HEK293 (cell line): ENCODE data around the gene ERO1B.

ENCODE experiments used
- CTCF ChIP-seq: fragments of 450-650 bp; formaldehyde crosslinking; IDR thresholded peaks from 2 replicates; pipeline ENCODE4 v1.5.1; 2016; ENCODE audit warnings: missing biosample characterization, missing genetic modification characterization
- REST ChIP-seq: fragments of 450-650 bp; formaldehyde crosslinking; IDR thresholded peaks from 2 replicates; pipeline ENCODE4 v1.5.1; 2016; ENCODE audit warnings: missing biosample characterization, missing genetic modification characterization
- YY1 ChIP-seq: fragments of 450-650 bp; formaldehyde crosslinking; IDR thresholded peaks from 2 replicates; pipeline ENCODE4 v1.5.1; 2018; ENCODE audit warnings: missing biosample characterization, missing genetic modification characterization
- ZEB2 ChIP-seq: fragments of 450-650 bp; formaldehyde crosslinking; IDR thresholded peaks from 2 replicates; pipeline ENCODE4 v1.5.1; 2016; ENCODE audit warnings: missing biosample characterization, missing genetic modification characterization
- ZNF274 ChIP-seq, 2 experiments: fragments of 200-500 bp in 1 of 2; fragments of 450-650 bp in 1 of 2; sonication (Bioruptor generic) in 1 of 2; formaldehyde crosslinking in 1 of 2; IDR thresholded peaks; 2 replicates each; pipeline versions ENCODE4 v1.5.1 to v1.6.1; 2014 to 2016; ENCODE audit warnings: borderline replicate concordance in 1 of 2, inconsistent platforms in 1 of 2, low read length in 1 of 2, missing biosample characterization in 1 of 2, missing genetic modification characterization in 1 of 2
- TF ChIP-seq, protein P1 (sequence below): fragments of 450-650 bp; formaldehyde crosslinking; conservative IDR thresholded peaks from 2 replicates; pipeline ENCODE4 v1.5.1; 2016; ENCODE audit warnings: low read depth, missing biosample characterization, missing genetic modification characterization

DNA sequence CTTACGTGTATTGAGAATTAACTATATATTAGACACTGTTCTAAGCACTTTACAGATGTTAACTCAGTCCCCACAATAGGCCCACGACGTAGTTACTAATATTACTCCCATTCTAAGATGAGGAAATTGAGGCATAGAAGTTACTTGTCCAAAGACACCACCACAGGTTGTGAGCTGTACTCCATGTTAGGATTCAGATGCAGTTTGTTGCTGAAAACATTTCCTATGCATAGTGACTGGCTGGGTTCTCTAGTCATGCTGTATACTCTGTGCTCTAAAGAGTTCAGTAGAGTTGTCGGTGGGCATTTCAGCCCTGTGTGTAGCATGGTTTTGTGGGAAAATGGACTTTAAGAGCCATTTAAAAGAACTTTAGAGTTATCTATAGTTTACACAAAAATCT is 74.2 kb downstream of the ERO1B start:
- TF ChIP-seq YY1 (tag by site-specific recombination) = no peak
- no peak for TF ChIP-seq REST (tag by site-specific recombination)
- no peak for TF ChIP-seq CTCF (tag by site-specific recombination)
- TF ChIP-seq, protein P1, sequence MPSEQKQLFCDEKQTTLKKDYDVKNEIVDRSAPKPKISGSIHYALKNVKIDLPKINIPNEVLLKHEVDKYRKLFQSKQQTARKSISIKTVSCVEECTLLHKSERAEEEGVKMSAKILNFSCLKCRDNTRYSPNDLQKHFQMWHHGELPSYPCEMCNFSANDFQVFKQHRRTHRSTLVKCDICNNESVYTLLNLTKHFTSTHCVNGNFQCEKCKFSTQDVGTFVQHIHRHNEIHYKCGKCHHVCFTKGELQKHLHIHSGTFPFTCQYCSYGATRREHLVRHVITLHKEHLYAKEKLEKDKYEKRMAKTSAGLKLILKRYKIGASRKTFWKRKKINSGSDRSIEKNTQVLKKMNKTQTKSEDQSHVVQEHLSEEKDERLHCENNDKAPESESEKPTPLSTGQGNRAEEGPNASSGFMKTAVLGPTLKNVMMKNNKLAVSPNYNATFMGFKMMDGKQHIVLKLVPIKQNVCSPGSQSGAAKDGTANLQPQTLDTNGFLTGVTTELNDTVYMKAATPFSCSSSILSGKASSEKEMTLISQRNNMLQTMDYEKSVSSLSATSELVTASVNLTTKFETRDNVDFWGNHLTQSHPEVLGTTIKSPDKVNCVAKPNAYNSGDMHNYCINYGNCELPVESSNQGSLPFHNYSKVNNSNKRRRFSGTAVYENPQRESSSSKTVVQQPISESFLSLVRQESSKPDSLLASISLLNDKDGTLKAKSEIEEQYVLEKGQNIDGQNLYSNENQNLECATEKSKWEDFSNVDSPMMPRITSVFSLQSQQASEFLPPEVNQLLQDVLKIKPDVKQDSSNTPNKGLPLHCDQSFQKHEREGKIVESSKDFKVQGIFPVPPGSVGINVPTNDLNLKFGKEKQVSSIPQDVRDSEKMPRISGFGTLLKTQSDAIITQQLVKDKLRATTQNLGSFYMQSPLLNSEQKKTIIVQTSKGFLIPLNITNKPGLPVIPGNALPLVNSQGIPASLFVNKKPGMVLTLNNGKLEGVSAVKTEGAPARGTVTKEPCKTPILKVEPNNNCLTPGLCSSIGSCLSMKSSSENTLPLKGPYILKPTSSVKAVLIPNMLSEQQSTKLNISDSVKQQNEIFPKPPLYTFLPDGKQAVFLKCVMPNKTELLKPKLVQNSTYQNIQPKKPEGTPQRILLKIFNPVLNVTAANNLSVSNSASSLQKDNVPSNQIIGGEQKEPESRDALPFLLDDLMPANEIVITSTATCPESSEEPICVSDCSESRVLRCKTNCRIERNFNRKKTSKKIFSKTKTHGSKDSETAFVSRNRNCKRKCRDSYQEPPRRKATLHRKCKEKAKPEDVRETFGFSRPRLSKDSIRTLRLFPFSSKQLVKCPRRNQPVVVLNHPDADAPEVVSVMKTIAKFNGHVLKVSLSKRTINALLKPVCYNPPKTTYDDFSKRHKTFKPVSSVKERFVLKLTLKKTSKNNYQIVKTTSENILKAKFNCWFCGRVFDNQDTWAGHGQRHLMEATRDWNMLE = no peak
- no peak for TF ChIP-seq ZEB2 (tag by site-specific recombination)
- no peak for TF ChIP-seq ZNF274 (IDR thresholded peaks at IDR 0.05; ENCODE audit: low read length)
- TF ChIP-seq ZNF274 (tag by site-specific recombination; IDR thresholded peaks at IDR 0.05; ENCODE audit: borderline replicate concordance) = no peak
